B cell (primary cell): ENCODE results near the gene ANKS1A. TPM values are rescaled to one million over a fixed set of nuclear protein-coding genes. Genes with fewer than 3 reads are reported as not detected.

Source experiments
- ATAC-seq: fragments of 200-7000 bp; cut with Tn5 transposase; one replicate; pipeline ENCODE4 v1.10.0; 2021; ENCODE audit warnings: low read depth, mild to moderate bottlenecking, moderate number of reproducible peaks, moderate library complexity
- CTCF ChIA-PET: fragments of 350-600 bp; sonication (Branson Sonifier 250); formaldehyde crosslinking; loops from one replicate; lab custom pipeline; 2021; ENCODE audit warnings: antibody characterized with exemption, inconsistent platforms; lab: Charles Lee
- POLR2A ChIA-PET: fragments of 350-600 bp; sonication (Branson Sonifier 250); formaldehyde crosslinking; loops from one replicate; lab custom pipeline; 2021; ENCODE audit warnings: antibody characterized with exemption; lab: Charles Lee
- DNase-seq: peaks from one replicate; pipeline ENCODE4 v3.0.0; 2013
- H2AFZ ChIP-seq: 2 replicates; pipeline ENCODE4 v1.6.1; 2012; ENCODE audit warnings: mild to moderate bottlenecking, low read depth, low read length; ENCODE audit not compliant: insufficient read depth, poor library complexity, severe bottlenecking
- H3K27ac ChIP-seq, 2 donors: 1 replicate in 1 of 2; 2 replicates in 1 of 2; pipeline ENCODE4 v1.5.1; 2012 to 2013; ENCODE audit warnings: low read length in 2 of 2, mild to moderate bottlenecking in 2 of 2, moderate library complexity in 1 of 2
- H3K27me3 ChIP-seq, 4 experiments: fragments of 200-600 bp in 1 of 4; sonication (generic) in 1 of 4; replicated peaks in 1 of 4; 1 replicate in 2 of 4; 2 replicates in 2 of 4; pipeline versions ENCODE4 v1.6.1 to v1.7.0; 2013 to 2016; ENCODE audit warnings: low read length in 3 of 4, mild to moderate bottlenecking in 2 of 4, mixed read lengths in 1 of 4, moderate library complexity in 1 of 4; ENCODE audit not compliant: insufficient read depth in 4 of 4, control insufficient read depth in 3 of 4; ENCODE audit errors: control extremely low read depth in 1 of 4
- H3K36me3 ChIP-seq, 2 experiments: replicated peaks in 1 of 2; 1 replicate in 1 of 2; 2 replicates in 1 of 2; pipeline versions ENCODE4 v1.6.1 to v1.7.1; 2013; ENCODE audit warnings: low read length in 1 of 2; ENCODE audit not compliant: insufficient read depth in 2 of 2, control insufficient read depth in 1 of 2; ENCODE audit errors: control extremely low read depth in 1 of 2, extremely low read depth in 1 of 2
- H3K4me1 ChIP-seq, 2 donors: fragments of 200-600 bp in 1 of 2; sonication (generic) in 1 of 2; 1 replicate in 1 of 2; 2 replicates in 1 of 2; pipeline versions ENCODE4 v1.5.1 to v1.6.1; 2013 to 2017; ENCODE audit warnings: low read length in 2 of 2; ENCODE audit not compliant: control insufficient read depth in 2 of 2, insufficient read depth in 2 of 2
- H3K4me2 ChIP-seq: replicated peaks from 2 replicates; pipeline ENCODE3; 2012; ENCODE audit warnings: mild to moderate bottlenecking, low read depth, low read length; ENCODE audit not compliant: poor library complexity, severe bottlenecking
- H3K4me3 ChIP-seq, 5 experiments: fragments of 200-600 bp in 1 of 5; sonication (generic) in 1 of 5; 1 replicate in 3 of 5; 2 replicates in 2 of 5; pipeline versions ENCODE4 v1.5.1 to v1.7.0; 2011 to 2016; ENCODE audit warnings: low read length in 4 of 5, mild to moderate bottlenecking in 4 of 5, low read depth in 2 of 5, control low read depth in 1 of 5, moderate library complexity in 1 of 5; ENCODE audit not compliant: insufficient read depth in 1 of 5; ENCODE audit errors: control extremely low read depth in 1 of 5, extremely low read depth in 1 of 5
- H3K79me2 ChIP-seq: fragments of 200-600 bp; sonication (generic); one replicate; pipeline ENCODE4 v1.6.0; 2016; ENCODE audit warnings: low read length; ENCODE audit not compliant: control insufficient read depth, insufficient read depth
- H3K9ac ChIP-seq: fragments of 200-600 bp; sonication (generic); 2 replicates; pipeline ENCODE4 v1.6.1; 2017; ENCODE audit warnings: mild to moderate bottlenecking, low read length, moderate library complexity
- H3K9me3 ChIP-seq, 3 donors: one replicate each; pipeline versions ENCODE4 v1.6.1 to v1.7.1; 2013; ENCODE audit warnings: low read length in 2 of 3; ENCODE audit not compliant: control insufficient read depth in 2 of 3, insufficient read depth in 1 of 3; ENCODE audit errors: control extremely low read depth in 1 of 3
- H4K20me1 ChIP-seq: 2 replicates; pipeline ENCODE4 v1.6.0; 2012; ENCODE audit warnings: mild to moderate bottlenecking, low read length; ENCODE audit not compliant: insufficient read depth, control insufficient read depth, poor library complexity, severe bottlenecking
- H3K27ac Mint-ChIP-seq: one replicate; pipeline ENCODE4 v1.8.0; 2021; ENCODE audit warnings: mixed read lengths
- H3K27me3 Mint-ChIP-seq: one replicate; pipeline ENCODE4 v1.8.0; 2021; ENCODE audit warnings: mixed read lengths
- H3K4me1 Mint-ChIP-seq: one replicate; pipeline ENCODE4 v1.8.0; 2021; ENCODE audit warnings: mixed read lengths
- H3K4me3 Mint-ChIP-seq: one replicate; pipeline ENCODE4 v1.8.0; 2021; ENCODE audit warnings: mixed read lengths
- H3K9me3 Mint-ChIP-seq: one replicate; pipeline ENCODE4 v1.8.0; 2022; ENCODE audit warnings: mixed read lengths; ENCODE audit not compliant: insufficient read depth
- EZH2 ChIP-seq: IDR thresholded peaks from 2 replicates; pipeline ENCODE4 v1.6.1; 2012; ENCODE audit warnings: borderline replicate concordance, low read depth, mild to moderate bottlenecking, moderate library complexity, low read length; ENCODE audit not compliant: insufficient read depth, poor library complexity, severe bottlenecking
- WGBS: methylation state at CpG from one replicate; pipeline ENCODE4 v1.1.5; 2013; ENCODE audit warnings: missing lambda C conversion rate; ENCODE audit not compliant: insufficient coverage; 5-methylcytosine and 5-hydroxymethylcytosine counted together
- intact Hi-C: fragments of 100-400 bp; cut with micrococcal nuclease; formaldehyde crosslinking; loops from one replicate; pipeline ENCODE4 v1.10.0; 2022
- polyA plus RNA-seq: library from polyadenylated mRNA; depleted of rRNA; stranded (reverse); fragments of >200 nt; gene quantifications from 2 replicates; pipeline ENCODE4 v1.2.3, GENCODE V29; 2012
- total RNA-seq, 2 donors: library from RNA; stranded (reverse); fragments of 120-200 nt in 1 of 2; gene quantifications; 1 replicate in 1 of 2; 2 replicates in 1 of 2; pipeline versions ENCODE4 v1.2.3 to v1.2.4, GENCODE V29; 2013 to 2022
- TF ChIP-seq, protein P1 (sequence below): fragments of 200-600 bp; IDR thresholded peaks from one replicate; pipeline ENCODE4 v1.8.0; 2022; ENCODE audit warnings: antibody characterized with exemption, mild to moderate bottlenecking

The ANKS1A gene
- total and polyA plus RNA-seq, 2 donors (not counting 1 experiment from before 2014, with no cell fraction given): 3.4 to 19.7 TPM

DNA sequence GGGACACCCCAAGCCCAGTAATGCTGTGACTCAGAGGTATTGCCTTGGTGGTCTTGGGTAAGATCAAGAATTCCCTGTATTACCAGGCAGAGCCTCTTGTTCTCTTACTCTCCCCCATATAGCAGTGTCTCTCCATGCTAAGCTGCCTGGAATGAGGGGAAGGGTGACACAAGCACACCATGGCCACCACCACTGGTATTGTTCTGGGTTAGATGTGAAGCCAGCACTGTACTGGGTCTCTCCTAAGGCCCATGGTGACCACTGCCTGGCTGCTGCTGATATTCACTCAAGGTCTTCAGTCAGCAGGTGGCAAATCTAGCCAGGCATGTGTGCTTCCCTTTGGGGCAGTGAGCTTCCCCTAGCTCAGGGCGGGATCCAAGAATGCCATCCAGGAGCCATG, 37.7 kb upstream of the ANKS1A start:
- POLR2A ChIA-PET: no interaction called here
- no peak overlapping the region for H2AFZ ChIP-seq
- Mint-ChIP-seq H3K27me3 (no peaks in the 10 kb centered on the region), H3K9me3 (no peaks in the 10 kb centered on the region), H3K27ac (no peak overlapping the region), H3K4me1 (no peaks in the 10 kb centered on the region), H3K4me3 (no peak overlapping the region)
- intact Hi-C loops: no loop called here
- H3K36me3 ChIP-seq: peaks cover 0 to 26% of the 10 kb centered on the region in 2 experiments
- peaks cover 4% of the 10 kb centered on the region for H3K79me2 ChIP-seq
- no peak overlapping the region for H3K9ac ChIP-seq
- no peak overlapping the region for H3K4me3 ChIP-seq
- H4K20me1 ChIP-seq: no peaks in the 10 kb centered on the region
- no peaks in the 10 kb centered on the region for H3K27me3 ChIP-seq
- TF ChIP-seq, protein P1, sequence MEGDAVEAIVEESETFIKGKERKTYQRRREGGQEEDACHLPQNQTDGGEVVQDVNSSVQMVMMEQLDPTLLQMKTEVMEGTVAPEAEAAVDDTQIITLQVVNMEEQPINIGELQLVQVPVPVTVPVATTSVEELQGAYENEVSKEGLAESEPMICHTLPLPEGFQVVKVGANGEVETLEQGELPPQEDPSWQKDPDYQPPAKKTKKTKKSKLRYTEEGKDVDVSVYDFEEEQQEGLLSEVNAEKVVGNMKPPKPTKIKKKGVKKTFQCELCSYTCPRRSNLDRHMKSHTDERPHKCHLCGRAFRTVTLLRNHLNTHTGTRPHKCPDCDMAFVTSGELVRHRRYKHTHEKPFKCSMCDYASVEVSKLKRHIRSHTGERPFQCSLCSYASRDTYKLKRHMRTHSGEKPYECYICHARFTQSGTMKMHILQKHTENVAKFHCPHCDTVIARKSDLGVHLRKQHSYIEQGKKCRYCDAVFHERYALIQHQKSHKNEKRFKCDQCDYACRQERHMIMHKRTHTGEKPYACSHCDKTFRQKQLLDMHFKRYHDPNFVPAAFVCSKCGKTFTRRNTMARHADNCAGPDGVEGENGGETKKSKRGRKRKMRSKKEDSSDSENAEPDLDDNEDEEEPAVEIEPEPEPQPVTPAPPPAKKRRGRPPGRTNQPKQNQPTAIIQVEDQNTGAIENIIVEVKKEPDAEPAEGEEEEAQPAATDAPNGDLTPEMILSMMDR: no peak
- TF ChIP-seq EZH2: no peak
- no peaks in the 10 kb centered on the region for H3K4me1 ChIP-seq
- H3K9me3 ChIP-seq: no peaks in the 10 kb centered on the region
- H3K27ac ChIP-seq: no peak overlapping the region
- CTCF ChIA-PET: no interaction called here
- 90% methylated on average over 1 of the region's 1 CpG for WGBS
- H3K4me2 ChIP-seq: no peak overlapping the region
- DNase-seq (no peak), ATAC-seq (no peak)

DNA sequence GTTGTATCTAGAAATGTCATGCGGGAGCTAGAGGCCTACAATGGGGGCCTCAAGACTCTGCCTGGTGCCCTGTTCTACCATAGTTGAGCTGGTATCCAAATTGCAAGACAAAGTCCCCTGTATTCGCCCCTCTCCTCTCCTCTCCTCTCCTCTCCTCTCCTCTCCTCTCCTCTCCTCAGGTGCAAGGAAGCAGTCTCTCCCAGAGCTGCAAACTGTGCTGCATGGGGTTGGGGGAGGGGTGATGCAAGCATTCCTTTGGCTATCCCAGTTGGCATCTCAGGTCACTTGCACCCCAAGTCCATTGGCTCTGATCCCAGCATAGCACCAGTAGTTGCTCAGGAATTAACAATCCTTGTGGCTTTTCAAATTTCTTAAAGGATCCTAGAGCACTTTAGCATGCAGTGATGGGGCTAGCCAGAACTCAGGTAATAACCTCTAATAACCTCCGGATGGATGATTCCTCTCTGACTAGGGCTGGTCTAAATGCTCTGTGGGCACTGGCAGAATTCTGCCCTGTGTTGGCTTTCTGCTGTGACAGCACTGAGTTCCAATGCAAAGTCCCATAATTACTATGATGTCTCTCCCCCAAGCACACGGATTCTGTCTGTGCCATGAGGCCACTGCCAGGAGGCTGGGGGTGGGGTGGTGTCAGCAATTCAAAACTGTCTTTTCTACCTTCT, 36.5 kb upstream of the ANKS1A start:
- DNase-seq (no peak), ATAC-seq (no peak)
- H3K4me1 ChIP-seq: no peaks in the 10 kb centered on the region
- TF ChIP-seq, protein P1: no peak
- no peak for TF ChIP-seq EZH2
- H3K9me3 ChIP-seq: no peaks in the 10 kb centered on the region
- peaks cover 4 to 38% of the 10 kb centered on the region in 2 experiments for H3K36me3 ChIP-seq
- H3K4me2 ChIP-seq: no peak overlapping the region
- no peak overlapping the region for H2AFZ ChIP-seq
- no peaks in the 10 kb centered on the region for H3K27me3 ChIP-seq
- CTCF ChIA-PET: no interaction called here
- H4K20me1 ChIP-seq: no peaks in the 10 kb centered on the region
- peaks cover 4% of the 10 kb centered on the region for H3K79me2 ChIP-seq
- no peak overlapping the region for H3K9ac ChIP-seq
- H3K9me3 Mint-ChIP-seq: no peaks in the 10 kb centered on the region
- no peak overlapping the region for H3K4me3 Mint-ChIP-seq
- H3K27me3 Mint-ChIP-seq: no peaks in the 10 kb centered on the region
- H3K4me1 Mint-ChIP-seq: no peaks in the 10 kb centered on the region
- no peak overlapping the region for H3K27ac ChIP-seq
- POLR2A ChIA-PET: no interaction called here
- 94% methylated on average over 2 of the region's 4 CpGs for WGBS
- H3K4me3 ChIP-seq: no peak overlapping the region
- H3K27ac Mint-ChIP-seq: no peak overlapping the region
- intact Hi-C loops: no loop called here
